Activated CD4-positive, alpha-beta memory T cell treated with anti-CD3 and anti-CD28 coated beads, Interleukin-2, amount 10 ng/mL, durations not matched to agents 7 days and 5 days (primary cell): ENCODE data around the gene WFIKKN2. TPM values are rescaled to one million over a fixed set of nuclear protein-coding genes. Genes with fewer than 3 reads are reported as not detected.

Experiments used
- CTCF ChIA-PET: fragments of 350-600 bp; sonication (Branson Sonifier 250); formaldehyde crosslinking; loops from one replicate; lab custom pipeline; 2021; ENCODE audit warnings: antibody characterized with exemption, inconsistent platforms; lab: Charles Lee
- POLR2A ChIA-PET: fragments of 350-600 bp; sonication (Branson Sonifier 250); formaldehyde crosslinking; loops from one replicate; lab custom pipeline; 2021; ENCODE audit warnings: antibody characterized with exemption; lab: Charles Lee
- DNase-seq: peaks from one replicate; pipeline ENCODE4 v3.0.0-alpha.2; 2020
- H3K27ac Mint-ChIP-seq: one replicate; pipeline ENCODE4 v1.8.0; 2021; ENCODE audit warnings: mild to moderate bottlenecking, mixed read lengths
- H3K27me3 Mint-ChIP-seq: one replicate; pipeline ENCODE4 v1.8.0; 2021; ENCODE audit warnings: mixed read lengths
- H3K36me3 Mint-ChIP-seq: one replicate; pipeline ENCODE4 v1.8.0; 2021; ENCODE audit warnings: low read depth, mixed read lengths
- H3K4me1 Mint-ChIP-seq: one replicate; pipeline ENCODE4 v1.8.0; 2021; ENCODE audit warnings: mixed read lengths
- H3K4me3 Mint-ChIP-seq: one replicate; pipeline ENCODE4 v1.8.0; 2021; ENCODE audit warnings: mild to moderate bottlenecking, mixed read lengths
- H3K9me3 Mint-ChIP-seq: one replicate; pipeline ENCODE4 v1.8.0; 2021; ENCODE audit warnings: mixed read lengths
- total RNA-seq, 2 experiments: library from RNA; stranded (reverse); gene quantifications; one replicate each; pipeline ENCODE4 v1.2.3, GENCODE V29; 2021

Gene WFIKKN2
- not detected for total RNA-seq

- Mint-ChIP-seq H3K36me3 (no peaks in the 10 kb centered on the region), H3K27me3 (peaks cover 19% of the 10 kb centered on the region), H3K4me3 (no peak within 1 kb of the TSS), H3K27ac (no peak within 1 kb of the TSS), H3K4me1 (no peaks in the 10 kb centered on the region), H3K9me3 (no peaks in the 10 kb centered on the region)
- ChIA-PET POLR2A (interaction anchor here (0.9 to 1.5 kb wide), 2 partner anchors 30 to 55 kb away, joined by 3 to 4 read pairs; partner anchors contain the start of gene TOB1), CTCF (no interaction called here)
- no peak for DNase-seq
These were observed at the start of gene WFIKKN2 for GRCh38 chr17:50835301-50836234. Gene WFIKKN2, plus strand, starts transcription at chr17:50835586. Its CDS starts 352 bp downstream, at chr17:50835938.

GRCh38 chr17:50785946-50786570, 49.3 kb upstream of the WFIKKN2 start:
- ChIA-PET POLR2A (interaction anchor here (1.1 kb wide), 1 partner anchor 80 kb away, joined by 3 read pairs; the partner anchor contains the start of gene TOB1), CTCF (interaction anchor here (1.1 to 1.9 kb wide), 4 partner anchors 31 to 367 kb away, joined by 3 to 4 read pairs (median 4); partner anchors contain the start of gene NME1)
- DNase-seq, result no peak
- Mint-ChIP-seq H3K27ac (no peak overlapping the region), H3K27me3 (peaks cover 28% of the 10 kb centered on the region), H3K9me3 (no peaks in the 10 kb centered on the region), H3K4me1 (peaks cover 15% of the 10 kb centered on the region), H3K36me3 (no peaks in the 10 kb centered on the region), H3K4me3 (no peak overlapping the region)

GRCh38 chr17:50787106-50787505, 48.3 kb upstream of the WFIKKN2 start:
- ChIA-PET POLR2A (no interaction called here), CTCF (no interaction called here)
- peaks cover 10% of the 10 kb centered on the region for H3K4me1 Mint-ChIP-seq
- H3K27me3 Mint-ChIP-seq, result peaks cover 27% of the 10 kb centered on the region
- H3K27ac Mint-ChIP-seq, result no peak overlapping the region
- no peak for DNase-seq
- no peak overlapping the region for H3K4me3 Mint-ChIP-seq
- no peaks in the 10 kb centered on the region for H3K36me3 Mint-ChIP-seq
- no peaks in the 10 kb centered on the region for H3K9me3 Mint-ChIP-seq

GRCh38 chr17:50790618-50791017, 44.8 kb upstream of the WFIKKN2 start:
- DNase-seq, result no peak
- H3K36me3 Mint-ChIP-seq, result no peaks in the 10 kb centered on the region
- H3K4me1 Mint-ChIP-seq, result peaks cover 6% of the 10 kb centered on the region
- POLR2A ChIA-PET, result no interaction called here
- H3K27ac Mint-ChIP-seq, result no peak overlapping the region
- H3K9me3 Mint-ChIP-seq, result no peaks in the 10 kb centered on the region
- no peak overlapping the region for H3K4me3 Mint-ChIP-seq
- peaks cover 14% of the 10 kb centered on the region for H3K27me3 Mint-ChIP-seq
- CTCF ChIA-PET, result interaction anchor here (0.9 to 2.5 kb wide), 3 partner anchors 8 to 161 kb away, joined by 3 to 7 read pairs (median 4); no protein-coding TSS in a partner anchor

GRCh38 chr17:50792132-50792531, 43.3 kb upstream of the WFIKKN2 start:
- no peaks in the 10 kb centered on the region for H3K36me3 Mint-ChIP-seq
- H3K4me1 Mint-ChIP-seq, result peaks cover 5% of the 10 kb centered on the region
- no peak overlapping the region for H3K27ac Mint-ChIP-seq
- H3K4me3 Mint-ChIP-seq, result no peak overlapping the region
- ChIA-PET POLR2A (no interaction called here), CTCF (interaction anchor here (2.5 kb wide), 1 partner anchor 9 kb away, joined by 7 read pairs; no protein-coding TSS in a partner anchor)
- no peaks in the 10 kb centered on the region for H3K9me3 Mint-ChIP-seq
- no peak for DNase-seq
- H3K27me3 Mint-ChIP-seq, result peaks cover 14% of the 10 kb centered on the region

- Mint-ChIP-seq H3K4me3 (no peak overlapping the region), H3K27ac (no peak overlapping the region), H3K36me3 (no peaks in the 10 kb centered on the region), H3K9me3 (no peaks in the 10 kb centered on the region), H3K4me1 (peaks cover 2% of the 10 kb centered on the region), H3K27me3 (peaks cover 12% of the 10 kb centered on the region)
- CTCF ChIA-PET, result interaction anchor here (0.6 to 2.5 kb wide), 2 partner anchors 10 to 63 kb away, joined by 4 to 7 read pairs; no protein-coding TSS in a partner anchor
- no peak for DNase-seq
- POLR2A ChIA-PET, result no interaction called here
These were observed 42.4 kb upstream of the WFIKKN2 start for GRCh38 chr17:50793007-50793406.

GRCh38 chr17:50794361-50794760, 41.0 kb upstream of the WFIKKN2 start:
- Mint-ChIP-seq H3K36me3 (no peaks in the 10 kb centered on the region), H3K9me3 (no peaks in the 10 kb centered on the region), H3K27ac (no peak overlapping the region), H3K4me1 (no peaks in the 10 kb centered on the region), H3K27me3 (peaks cover 12% of the 10 kb centered on the region), H3K4me3 (no peak overlapping the region)
- ChIA-PET CTCF (interaction anchor here (2.5 kb wide), 1 partner anchor 10 kb away, joined by 10 read pairs; no protein-coding TSS in a partner anchor), POLR2A (no interaction called here)
- DNase-seq, result no peak

GRCh38 chr17:50797135-50797810, 38.1 kb upstream of the WFIKKN2 start:
- Mint-ChIP-seq H3K4me3 (no peak overlapping the region), H3K4me1 (no peaks in the 10 kb centered on the region), H3K9me3 (no peaks in the 10 kb centered on the region), H3K36me3 (no peaks in the 10 kb centered on the region), H3K27ac (no peak overlapping the region), H3K27me3 (peaks cover 5% of the 10 kb centered on the region)
- DNase-seq, result no peak
- CTCF ChIA-PET, result no interaction called here
- POLR2A ChIA-PET, result no interaction called here

GRCh38 chr17:50798424-50799288, 36.7 kb upstream of the WFIKKN2 start:
- H3K4me1 Mint-ChIP-seq, result no peaks in the 10 kb centered on the region
- peaks cover 5% of the 10 kb centered on the region for H3K27me3 Mint-ChIP-seq
- no peak overlapping the region for H3K4me3 Mint-ChIP-seq
- ChIA-PET POLR2A (no interaction called here), CTCF (interaction anchor here (0.5 kb wide), 1 partner anchor 8 kb away, joined by 3 read pairs; no protein-coding TSS in a partner anchor)
- H3K36me3 Mint-ChIP-seq, result no peaks in the 10 kb centered on the region
- no peak overlapping the region for H3K27ac Mint-ChIP-seq
- no peaks in the 10 kb centered on the region for H3K9me3 Mint-ChIP-seq
- DNase-seq, result no peak

- Mint-ChIP-seq H3K9me3 (no peaks in the 10 kb centered on the region), H3K4me1 (no peaks in the 10 kb centered on the region), H3K36me3 (no peaks in the 10 kb centered on the region), H3K4me3 (no peak overlapping the region), H3K27ac (no peak overlapping the region), H3K27me3 (peaks cover 5% of the 10 kb centered on the region)
- CTCF ChIA-PET, result no interaction called here
- POLR2A ChIA-PET, result no interaction called here
- DNase-seq, result no peak
These were observed 35.8 kb upstream of the WFIKKN2 start for GRCh38 chr17:50799582-50799981.

GRCh38 chr17:50800196-50800700, 35.1 kb upstream of the WFIKKN2 start:
- Mint-ChIP-seq H3K27ac (no peak overlapping the region), H3K4me3 (no peak overlapping the region), H3K27me3 (peaks cover 5% of the 10 kb centered on the region), H3K4me1 (no peaks in the 10 kb centered on the region), H3K9me3 (no peaks in the 10 kb centered on the region), H3K36me3 (no peaks in the 10 kb centered on the region)
- ChIA-PET CTCF (interaction anchor here (1.2 kb wide), 1 partner anchor 17 kb away, joined by 3 read pairs; no protein-coding TSS in a partner anchor), POLR2A (no interaction called here)
- DNase-seq, result no peak
